ENCODE data around the gene EPS8L3.
"Not testable (repeated sequence)": the region's sequence is repeated elsewhere in the genome, so short reads cannot be mapped to it uniquely, and the experiment has no call there.

EPS8L3 gene

DNA sequence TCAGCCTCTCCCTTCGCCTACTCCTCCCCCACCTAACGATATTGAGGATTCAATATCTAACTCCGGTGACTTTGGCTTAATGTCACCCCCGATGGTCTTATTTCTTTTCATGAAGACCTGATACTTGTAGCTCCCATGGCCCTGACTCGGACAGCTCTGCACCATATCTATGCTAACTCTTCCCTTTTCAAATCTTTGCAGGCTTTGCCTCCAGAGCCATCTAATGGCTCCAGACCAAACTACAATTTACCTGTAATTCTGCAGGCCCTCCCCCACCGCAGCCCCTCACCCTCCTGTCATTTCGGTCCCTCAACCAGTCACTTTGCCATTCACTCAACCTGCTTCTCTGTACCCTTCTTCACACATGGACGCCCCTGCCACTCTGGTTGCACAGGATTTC, 59.5 kb downstream of the EPS8L3 start:
- no peak for DNase-seq

DNA sequence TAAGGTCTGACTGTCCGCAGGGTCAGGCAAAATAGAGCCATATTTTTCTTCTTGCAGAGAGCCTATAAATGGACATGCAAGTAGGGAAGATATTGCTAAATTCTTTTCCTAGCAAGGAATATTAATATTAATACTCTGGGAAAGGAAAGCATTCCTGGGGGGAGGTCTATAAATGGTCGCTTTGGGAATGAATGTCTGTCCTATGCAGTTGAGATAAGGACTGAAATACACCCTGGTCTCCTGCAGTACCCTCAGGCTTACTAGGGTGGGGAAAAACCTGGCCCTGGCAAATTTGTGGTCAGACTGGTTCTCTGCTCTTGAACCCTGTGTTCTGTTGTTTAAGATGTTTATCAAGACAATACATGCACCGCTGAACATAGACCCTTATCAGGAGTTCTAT, 60.8 kb downstream of the EPS8L3 start:
- not testable (repeated sequence) for DNase-seq

All from CD4-positive, alpha-beta T cell treated with Interferon gamma for 1 hour (primary cell).